GM20000 (cell line): ENCODE data around the gene GK.
"Not testable (repeated sequence)": the region's sequence is repeated elsewhere in the genome, so short reads cannot be mapped to it uniquely, and the experiment has no call there.

Experiments used
- DNase-seq: peaks from one replicate; pipeline ENCODE4 v3.0.0; 2012; ENCODE audit warnings: low spot score
- TF ChIP-seq, protein P1 (sequence below): IDR thresholded peaks from 2 replicates; pipeline ENCODE4 v1.5.1; 2012; ENCODE audit warnings: mild to moderate bottlenecking, control low read depth; ENCODE audit errors: extremely low read depth, missing control alignments

The GK gene

DNA sequence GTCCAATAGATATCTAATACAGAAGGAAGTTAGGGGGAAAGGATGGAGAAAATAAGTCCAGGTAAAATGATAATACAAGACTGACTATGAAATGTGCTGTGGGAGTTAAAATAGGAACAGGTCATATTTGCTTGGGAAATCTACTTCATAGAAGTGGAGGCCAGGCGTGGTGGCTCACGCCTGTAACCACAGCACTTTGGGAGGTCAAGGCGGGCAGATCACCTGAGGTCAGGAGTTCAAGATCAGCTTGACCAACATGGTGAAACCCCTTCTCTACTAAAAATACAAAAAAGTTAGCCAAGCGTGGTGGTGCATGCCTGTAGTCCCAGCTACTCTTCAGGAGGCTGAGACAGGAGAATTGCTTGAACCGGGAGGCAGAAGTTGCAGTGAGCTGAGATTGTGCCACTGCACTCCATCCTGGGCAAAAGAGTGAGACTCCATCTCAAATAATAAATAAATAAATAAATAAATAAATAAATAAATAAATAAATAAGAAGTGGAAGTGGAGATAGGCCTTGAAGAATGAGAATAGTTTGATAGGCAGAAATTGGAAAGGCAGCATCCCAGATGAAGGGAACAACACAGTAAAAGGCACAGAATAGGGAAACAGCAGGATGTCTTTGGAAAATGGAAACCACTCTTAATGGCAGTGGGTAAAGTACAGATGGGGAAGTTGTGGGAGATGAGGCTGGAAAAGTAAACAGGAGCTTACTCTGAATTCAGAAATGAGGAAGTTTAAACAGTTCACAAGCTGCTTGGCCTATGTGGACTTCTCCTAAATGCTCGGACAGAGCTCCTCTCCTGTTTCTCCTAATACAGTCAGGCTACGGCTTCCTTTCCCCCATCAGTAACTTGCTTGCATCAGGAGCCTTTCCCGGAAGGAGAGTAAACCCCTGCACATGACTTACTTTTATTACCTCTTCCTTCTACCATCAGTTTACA lies 15.1 kb upstream of the GK start:
- TF ChIP-seq, protein P1, sequence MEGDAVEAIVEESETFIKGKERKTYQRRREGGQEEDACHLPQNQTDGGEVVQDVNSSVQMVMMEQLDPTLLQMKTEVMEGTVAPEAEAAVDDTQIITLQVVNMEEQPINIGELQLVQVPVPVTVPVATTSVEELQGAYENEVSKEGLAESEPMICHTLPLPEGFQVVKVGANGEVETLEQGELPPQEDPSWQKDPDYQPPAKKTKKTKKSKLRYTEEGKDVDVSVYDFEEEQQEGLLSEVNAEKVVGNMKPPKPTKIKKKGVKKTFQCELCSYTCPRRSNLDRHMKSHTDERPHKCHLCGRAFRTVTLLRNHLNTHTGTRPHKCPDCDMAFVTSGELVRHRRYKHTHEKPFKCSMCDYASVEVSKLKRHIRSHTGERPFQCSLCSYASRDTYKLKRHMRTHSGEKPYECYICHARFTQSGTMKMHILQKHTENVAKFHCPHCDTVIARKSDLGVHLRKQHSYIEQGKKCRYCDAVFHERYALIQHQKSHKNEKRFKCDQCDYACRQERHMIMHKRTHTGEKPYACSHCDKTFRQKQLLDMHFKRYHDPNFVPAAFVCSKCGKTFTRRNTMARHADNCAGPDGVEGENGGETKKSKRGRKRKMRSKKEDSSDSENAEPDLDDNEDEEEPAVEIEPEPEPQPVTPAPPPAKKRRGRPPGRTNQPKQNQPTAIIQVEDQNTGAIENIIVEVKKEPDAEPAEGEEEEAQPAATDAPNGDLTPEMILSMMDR = no peak
- no peak for DNase-seq

DNA sequence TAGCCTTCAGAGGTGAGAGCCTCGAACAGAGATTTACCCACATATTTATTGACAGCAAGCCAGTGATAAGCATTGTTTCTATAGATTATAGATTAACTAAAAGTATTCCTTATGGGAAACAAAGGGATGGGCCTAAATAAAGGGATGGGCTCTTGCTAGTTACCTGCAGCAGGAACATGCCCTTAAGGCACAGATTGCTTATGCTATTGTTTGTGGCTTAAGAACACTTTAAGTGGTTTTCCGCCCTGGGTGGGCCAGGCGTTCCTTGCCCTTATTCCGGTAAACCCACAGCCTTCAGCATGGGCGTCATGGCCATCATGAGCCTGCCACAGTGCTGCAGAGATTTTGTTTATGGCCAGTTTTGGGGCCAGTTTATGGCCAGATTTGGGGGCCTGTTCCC lies 13.5 kb upstream of the GK start:
- DNase-seq = not testable (repeated sequence)

DNA sequence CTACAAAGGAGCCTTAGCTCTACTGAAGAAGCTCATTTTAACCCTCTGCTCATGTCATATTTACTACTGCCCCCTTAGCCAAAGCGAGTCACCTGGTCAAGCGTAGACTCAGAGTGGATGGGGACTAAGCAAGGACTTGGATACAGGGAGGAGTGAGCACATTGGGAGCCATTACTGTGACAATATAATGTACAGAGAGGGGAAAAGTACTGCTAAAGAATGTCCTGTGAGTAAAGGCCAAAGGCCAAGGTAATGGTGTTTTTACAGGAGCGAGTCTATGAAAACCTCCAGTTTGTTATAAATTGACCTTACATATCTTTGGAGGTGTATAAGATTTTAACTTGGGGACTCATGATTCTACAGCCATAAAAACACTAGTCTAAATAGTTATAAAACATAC lies 10.6 kb upstream of the GK start:
- TF ChIP-seq, protein P1 = no peak
- DNase-seq = no peak

DNA sequence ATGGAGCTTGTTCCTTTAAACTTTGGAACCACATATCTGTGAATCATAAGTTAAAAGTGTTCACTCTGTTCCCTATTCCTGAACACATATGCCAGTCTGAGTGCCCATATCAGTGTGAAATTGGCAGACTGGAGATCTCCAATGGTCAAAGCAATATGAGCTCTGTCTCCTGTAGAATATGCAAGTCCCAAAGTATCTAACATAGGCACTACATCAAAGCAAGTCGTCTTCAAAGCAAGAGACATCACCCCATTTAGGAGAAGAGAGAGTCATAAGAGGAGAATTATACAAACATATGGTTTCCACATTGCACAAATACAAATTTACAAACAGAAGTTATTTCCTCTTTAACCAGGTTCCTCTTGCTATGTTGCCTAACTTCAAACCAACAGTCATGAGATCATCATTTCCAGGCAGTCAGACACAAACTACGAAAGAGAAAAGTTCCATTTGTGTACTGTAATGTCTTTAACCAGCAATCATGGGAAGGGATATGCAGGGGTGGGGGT lies 9.9 kb upstream of the GK start:
- no peak for DNase-seq
- TF ChIP-seq, protein P1 = no peak

DNA sequence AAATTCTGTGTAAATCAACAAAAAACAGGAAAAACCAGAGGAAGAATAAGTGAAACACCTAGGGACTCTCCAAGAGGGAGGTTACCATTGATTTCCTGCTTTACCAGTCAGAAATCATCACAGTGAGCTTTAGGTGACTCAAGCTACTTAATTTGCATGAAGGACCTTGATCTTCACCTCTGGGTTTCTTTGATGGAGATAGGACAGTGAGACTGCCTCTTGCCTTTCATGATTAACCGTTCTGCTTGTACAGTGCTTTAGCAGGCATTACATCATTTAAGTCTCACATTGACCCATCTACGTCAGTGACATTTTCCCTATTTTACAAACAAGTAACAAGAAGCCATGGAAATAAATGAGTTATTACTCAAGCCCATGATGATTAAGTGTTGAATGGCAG lies 3.4 kb upstream of the GK start:
- peak; percentile 22 for DNase-seq
- TF ChIP-seq, protein P1 = no peak

GRCh38 chrX:30652527-30653414 lies 452 bp upstream of the GK start:
- peak; percentile 92 for DNase-seq
- TF ChIP-seq, protein P1 = no peak

DNA sequence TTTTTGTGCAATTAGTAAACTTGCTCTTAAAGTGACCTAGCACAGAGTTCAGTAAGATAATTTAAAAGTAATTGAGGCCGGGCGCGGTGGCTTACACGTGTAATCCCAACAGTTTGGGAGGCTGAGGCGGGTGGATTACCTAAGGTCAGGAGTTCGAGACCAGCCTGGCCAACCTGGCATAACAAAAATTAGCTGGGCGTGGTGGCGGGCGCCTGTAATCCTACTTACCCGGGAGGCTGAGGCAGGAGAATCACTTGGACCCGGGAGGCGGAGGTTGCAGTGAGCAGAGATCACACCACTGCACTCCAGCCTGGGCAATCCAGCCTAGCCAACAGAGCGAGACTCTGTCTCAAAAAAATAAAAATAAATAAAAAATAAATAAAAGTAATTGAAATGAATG lies 1.2 kb downstream of the GK start:
- DNase-seq = not testable (repeated sequence)

DNA sequence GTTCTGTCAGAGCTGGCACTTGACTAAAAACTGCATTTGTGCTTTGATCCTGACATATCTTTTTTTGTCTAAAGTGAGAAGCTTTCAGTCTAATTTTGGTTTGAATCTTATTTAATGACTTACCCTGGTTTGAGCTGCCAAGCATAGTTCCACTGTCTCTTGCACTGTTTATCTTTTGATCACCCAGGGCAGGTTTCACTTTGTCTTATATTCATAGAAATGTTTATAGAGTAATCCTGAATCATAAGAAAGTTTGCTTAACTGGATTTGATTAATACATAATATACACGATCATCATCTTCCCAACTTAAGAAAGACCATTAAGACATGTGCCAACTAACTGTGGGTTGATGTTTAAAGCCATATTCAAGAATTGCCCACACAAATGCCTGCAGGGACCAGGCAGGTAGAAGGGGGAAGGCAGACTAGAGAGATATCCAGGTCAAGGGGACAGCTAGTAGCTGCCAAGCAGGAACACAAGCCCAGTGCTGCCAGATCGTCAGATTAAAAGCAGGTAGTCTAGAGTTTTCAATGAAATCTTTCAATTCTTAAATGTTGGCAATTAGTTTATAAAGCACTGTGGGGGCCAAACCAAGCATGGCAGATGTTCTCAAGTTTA lies 1.9 kb downstream of the GK start:
- TF ChIP-seq, protein P1 = no peak
- DNase-seq = no peak
